AG08396 (cell line): Measurements from ENCODE around the gene PPM1L.
"Not testable (repeated sequence)": the region's sequence is repeated elsewhere in the genome, so short reads cannot be mapped to it uniquely, and the experiment has no call there.

ENCODE experiments used
- DNase-seq: peaks from one replicate; pipeline ENCODE4 v3.0.0; 2012; ENCODE audit warnings: low spot score, mixed read lengths

PPM1L gene

GRCh38 chr3:160935413-160936095 lies 179.5 kb downstream of the PPM1L start:
- no peak for DNase-seq

- peak; percentile 34 for DNase-seq
Observed at GRCh38 chr3:160941885-160942494, 186.0 kb downstream of the PPM1L start.

DNA sequence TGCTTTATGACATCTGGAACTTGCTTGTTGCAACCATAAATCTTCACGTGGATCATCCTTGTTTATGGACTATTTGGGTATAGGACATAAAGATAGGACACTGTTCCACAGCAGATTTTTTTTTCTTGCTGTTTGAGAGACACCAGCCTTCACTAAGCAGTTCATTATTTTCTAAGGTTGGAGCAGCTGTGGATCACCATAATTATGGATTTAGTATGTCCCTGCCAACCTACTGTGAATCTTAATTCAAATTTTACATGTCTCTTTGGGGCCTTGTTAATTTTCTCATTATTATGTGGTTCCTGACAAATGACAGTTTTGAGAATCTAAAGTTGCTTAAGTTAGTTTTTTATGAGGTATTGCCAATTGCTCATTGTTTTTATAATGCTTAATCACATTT lies 188.0 kb downstream of the PPM1L start:
- no peak for DNase-seq

GRCh38 chr3:160945336-160945735 lies 189.3 kb downstream of the PPM1L start:
- DNase-seq = no peak

DNA sequence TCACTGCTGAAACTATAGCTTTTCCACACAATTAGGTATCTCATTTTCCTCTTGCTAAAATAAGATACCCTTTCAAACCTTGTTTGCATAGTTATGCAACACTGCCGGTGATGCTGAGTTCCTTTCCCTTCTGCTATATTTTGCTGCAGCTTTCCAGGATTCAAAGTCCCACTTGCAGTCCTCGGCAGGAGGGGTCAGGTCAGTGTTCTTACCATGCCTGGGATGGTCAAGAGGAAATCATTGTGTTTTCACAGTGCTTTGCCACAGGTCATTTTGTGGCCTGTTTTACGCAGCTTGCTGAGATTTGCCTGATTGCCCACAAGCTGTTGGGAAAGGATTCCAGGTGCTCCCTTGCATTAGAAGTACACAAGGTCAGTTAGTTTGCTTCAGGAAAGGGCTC lies 192.2 kb downstream of the PPM1L start:
- no peak for DNase-seq

- DNase-seq = no peak
Observed at GRCh38 chr3:160949460-160949859, 193.4 kb downstream of the PPM1L start.

- DNase-seq = no peak
Observed at GRCh38 chr3:160950542-160950941, 194.5 kb downstream of the PPM1L start.

- no peak for DNase-seq
Observed at GRCh38 chr3:160950954-160951353, 194.9 kb downstream of the PPM1L start.

DNA sequence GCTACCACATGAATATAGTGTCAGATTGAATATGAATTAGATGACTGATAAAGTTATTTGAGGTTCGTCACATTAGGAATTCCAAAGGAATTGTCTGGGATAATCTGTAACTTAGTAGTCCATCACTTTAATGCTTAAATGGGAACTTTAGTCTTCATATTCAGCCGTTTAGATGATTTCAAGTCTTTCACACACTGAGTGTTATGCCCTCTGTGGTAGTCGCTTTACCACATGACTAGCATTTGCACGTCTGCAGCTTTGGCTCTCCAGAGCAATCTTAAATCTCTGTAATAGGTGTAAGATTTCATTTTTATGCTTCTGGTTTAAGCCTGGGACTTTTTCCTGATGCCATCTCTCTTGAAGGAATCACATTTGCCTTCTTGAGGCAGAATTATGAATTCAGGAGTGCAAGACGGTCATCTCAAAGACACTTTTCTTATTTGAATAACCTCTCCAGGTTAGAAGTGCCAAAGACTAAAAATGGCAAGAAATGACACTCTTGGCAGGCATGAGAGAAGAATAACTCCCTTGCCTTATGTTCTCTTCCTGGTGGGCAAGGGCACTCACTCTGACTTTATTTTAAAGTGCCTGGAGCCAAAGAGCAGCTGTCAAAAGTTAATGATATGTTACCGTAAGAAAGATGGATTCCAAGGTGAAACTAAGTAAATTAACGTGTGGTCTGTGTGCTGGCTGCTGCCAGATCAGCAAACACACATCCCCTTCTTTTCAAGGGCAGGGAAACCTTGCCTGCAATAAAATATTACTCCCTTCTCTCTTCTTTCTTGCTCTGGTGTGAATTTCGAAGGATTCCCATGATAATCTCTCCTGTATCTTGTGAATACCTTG lies 195.8 kb downstream of the PPM1L start:
- DNase-seq = no peak

GRCh38 chr3:160953686-160954085 lies 197.7 kb downstream of the PPM1L start:
- DNase-seq = no peak

DNA sequence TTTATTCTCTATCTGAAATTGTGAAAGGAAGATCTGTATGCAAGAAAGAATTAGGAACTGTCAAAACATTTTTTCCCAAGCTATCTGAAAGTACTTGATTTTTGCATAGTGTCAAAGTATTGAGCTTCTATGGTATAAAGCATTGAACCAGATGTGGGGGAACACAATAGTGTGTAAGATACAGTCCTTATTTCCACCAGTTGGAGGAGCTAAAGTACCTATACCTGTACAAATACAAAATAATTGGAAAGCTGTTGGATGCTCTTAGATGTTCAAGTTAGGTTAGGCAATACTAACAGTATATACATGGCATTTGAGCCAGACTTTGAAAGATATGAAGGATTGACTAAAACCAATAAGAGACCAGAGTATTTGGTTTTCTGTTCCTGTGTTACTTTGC lies 200.8 kb downstream of the PPM1L start:
- no peak for DNase-seq

- DNase-seq = no peak
Observed at GRCh38 chr3:160960568-160960967, 204.5 kb downstream of the PPM1L start.

- no peak for DNase-seq
Observed at GRCh38 chr3:160963949-160964348, 207.9 kb downstream of the PPM1L start.

DNA sequence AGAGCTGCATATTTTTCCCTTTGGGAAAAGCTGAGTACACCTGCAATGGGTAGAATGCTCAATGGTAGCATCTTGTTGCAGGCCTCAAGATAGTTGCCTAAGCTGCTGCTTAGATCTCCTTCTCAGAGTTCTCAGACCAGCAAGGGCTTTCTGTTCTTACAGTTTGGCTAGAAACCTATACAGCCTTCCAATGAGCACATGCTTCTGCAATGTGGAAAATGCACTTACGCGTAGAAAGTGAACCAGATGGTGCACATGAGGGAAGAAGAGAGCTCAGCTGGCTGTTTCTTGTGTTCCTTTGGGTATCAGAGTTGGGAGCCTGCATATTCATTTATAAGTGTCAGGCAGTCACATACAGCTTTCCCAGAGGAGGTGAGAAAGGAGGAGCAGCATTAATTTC lies 212.7 kb downstream of the PPM1L start:
- no peak for DNase-seq

GRCh38 chr3:160973067-160973809 lies 217.2 kb downstream of the PPM1L start:
- DNase-seq = no peak

DNA sequence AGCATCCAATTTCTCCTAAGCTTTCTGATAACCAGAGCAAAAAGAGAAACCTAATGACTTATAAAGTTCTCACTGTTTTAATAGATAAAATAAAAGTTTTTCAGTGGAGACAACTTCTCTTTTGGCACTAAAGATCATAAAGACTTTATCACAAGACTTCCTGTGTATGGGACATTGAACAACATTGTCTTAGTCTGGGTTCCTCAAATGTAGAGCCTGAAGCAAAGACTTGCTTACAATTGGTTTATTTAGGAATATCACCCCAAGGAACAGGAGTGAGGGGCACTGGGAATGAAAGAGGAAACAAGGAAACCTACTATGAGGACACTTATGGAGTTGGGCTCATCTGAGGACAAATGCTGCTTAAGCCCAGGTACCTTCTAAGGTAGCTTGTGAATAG lies 221.7 kb downstream of the PPM1L start:
- DNase-seq = no peak

- no peak for DNase-seq
Observed at GRCh38 chr3:160980740-160981139, 224.7 kb downstream of the PPM1L start.

GRCh38 chr3:160981217-160981938 lies 225.3 kb downstream of the PPM1L start:
- DNase-seq = no peak

- no peak for DNase-seq
Observed at GRCh38 chr3:160982491-160982890, 226.5 kb downstream of the PPM1L start.

DNA sequence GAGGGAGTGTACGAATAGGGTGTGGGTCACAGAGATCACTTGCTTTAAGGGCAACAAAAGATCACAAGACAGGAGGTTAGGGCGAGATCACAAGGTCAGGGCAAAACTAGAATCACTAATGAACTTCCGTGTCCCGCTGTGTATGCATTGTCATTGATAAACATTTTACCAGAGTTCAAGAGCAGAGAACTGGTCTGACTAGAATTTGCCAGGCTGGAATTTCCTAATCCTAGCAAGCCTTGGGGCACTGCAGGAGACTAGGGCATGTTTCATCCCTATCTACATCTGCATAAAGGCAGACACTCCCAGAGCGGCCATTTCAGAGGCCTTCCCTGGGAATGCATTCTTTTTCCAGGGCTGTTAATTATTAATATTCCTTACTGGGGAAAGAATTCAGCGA lies 227.9 kb downstream of the PPM1L start:
- not testable (repeated sequence) for DNase-seq

DNA sequence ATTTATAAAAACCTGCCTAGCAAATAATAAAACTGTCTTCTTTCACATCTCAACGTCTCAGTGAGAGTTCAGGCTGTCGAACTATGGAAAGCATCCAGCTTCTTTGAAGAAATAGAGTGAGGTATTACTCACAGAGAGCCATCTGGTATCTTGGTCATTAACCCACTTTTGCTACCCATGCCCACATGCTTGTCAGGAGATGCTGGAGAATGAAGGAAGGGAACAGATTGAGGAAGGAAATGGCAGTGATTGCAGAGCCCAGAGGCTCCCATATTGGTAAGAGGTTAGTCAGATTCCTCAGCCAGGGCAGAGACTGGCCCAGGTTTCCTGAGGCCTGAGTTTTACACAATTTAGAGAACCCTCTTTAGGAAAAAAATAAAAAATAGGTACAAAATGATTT lies 230.0 kb downstream of the PPM1L start:
- DNase-seq = no peak
